ENCODE measurements around the gene GRID1.
"Not testable (repeated sequence)": the region's sequence is repeated elsewhere in the genome, so short reads cannot be mapped to it uniquely, and the experiment has no call there.

Gene GRID1

DNA sequence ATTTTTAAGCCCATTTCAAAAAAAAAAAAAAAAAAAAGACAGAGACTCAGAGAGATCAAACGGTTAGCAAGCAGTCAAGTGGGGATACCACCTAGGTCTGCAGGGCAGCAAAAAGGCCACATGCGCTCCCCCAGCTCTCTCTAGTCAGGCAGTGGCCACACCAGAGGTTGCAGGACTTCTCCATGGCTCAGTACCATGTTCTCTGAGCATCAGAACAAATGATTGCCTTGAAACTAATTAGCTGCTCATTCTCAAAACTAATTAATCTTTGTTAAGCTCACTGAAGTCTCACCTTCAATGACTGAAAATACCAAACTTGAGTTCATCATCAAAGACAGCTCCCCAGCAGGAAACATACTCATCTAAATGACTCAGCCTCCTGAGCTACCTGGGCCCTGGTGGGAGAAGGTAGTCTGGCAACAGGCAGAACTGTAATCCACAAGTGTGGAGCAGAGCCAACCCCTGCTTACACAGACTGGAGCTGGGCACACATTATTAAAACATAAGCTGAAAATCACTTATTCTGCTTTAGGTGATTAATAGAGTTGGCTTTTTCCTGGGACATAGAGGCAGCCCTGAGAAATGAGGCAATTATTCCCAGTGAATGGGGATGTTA is 319.6 kb downstream of the GRID1 start:
- DNase-seq, result no peak

- no peak for DNase-seq
Observed at GRCh38 chr10:86045896-86046295, 320.7 kb downstream of the GRID1 start.

DNA sequence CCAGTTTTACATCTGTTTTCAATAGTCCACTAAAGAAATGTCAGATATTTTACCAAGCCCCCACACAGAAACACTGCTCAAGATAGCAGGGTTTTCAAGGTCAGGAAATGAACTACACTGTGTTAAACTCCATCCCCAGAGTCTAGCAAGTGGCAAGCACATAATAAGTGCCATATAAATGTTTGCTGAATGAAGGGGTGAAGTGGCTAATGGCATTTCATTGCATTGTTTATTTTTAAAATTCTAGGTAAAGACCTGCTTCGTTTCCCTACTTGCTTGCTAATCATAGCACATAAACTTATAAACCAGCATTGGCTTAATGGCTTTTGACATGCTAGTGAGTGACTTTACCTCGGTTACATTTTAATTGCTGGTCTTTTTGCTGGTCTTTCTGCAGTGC is 322.6 kb downstream of the GRID1 start:
- no peak for DNase-seq

- DNase-seq, result no peak
Observed at GRCh38 chr10:86043236-86043635, 323.4 kb downstream of the GRID1 start.

DNA sequence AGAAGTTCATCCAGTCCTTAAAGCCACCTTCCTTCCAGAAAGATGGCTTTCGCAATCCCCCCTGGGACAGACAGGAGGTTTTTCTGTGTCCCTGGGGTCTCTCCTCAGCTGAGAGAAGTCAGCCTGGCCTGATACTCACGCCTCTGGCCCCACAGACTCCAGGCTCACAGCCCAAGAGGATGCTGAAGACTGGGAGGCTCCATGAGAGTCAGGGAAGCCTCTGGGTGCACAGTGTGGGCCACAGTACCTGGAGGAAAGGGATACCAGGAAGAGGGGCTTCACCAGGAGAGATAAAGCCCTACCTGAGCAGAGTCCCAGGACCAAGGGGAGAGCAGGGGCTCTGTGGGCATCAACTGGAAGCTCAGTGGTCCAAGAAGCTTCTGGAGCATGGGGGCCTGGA is 324.4 kb downstream of the GRID1 start:
- no peak for DNase-seq

GRCh38 chr10:86041116-86041515 is 325.5 kb downstream of the GRID1 start:
- DNase-seq, result no peak

DNA sequence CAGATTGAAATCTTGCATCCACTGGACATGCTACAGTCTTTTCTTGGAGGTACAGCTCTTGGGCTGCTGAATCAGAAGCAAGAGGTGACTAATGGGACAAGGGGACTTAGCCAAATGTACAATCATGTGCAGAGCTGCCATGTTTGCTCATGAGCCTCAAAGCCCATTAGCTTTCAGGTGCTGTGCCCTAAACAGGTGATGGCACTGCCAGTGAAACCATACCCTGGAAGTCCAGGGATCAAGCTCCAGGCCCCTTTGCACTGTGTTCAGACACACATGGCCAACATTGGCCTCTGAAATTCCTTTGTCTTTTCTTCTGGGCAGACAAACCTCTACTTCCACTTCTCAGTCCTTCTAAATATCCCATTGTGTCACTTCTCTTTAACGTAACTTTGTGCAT is 328.2 kb downstream of the GRID1 start:
- no peak for DNase-seq

GRCh38 chr10:86037096-86037495 is 329.5 kb downstream of the GRID1 start:
- DNase-seq, result no peak

DNA sequence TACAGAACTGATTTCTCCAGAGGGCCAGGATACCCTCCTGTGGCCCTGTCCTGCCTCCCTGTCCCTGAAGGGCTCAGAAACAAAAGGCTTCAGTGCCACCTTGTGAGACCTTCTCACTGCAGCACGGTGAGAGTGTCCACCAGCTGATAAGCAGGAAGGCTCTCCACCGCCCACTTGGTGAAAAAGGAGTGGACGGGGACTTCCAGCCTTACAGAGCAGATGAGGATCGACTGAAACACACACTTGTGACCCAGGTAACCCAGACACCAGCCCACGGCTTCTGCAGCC is 330.1 kb downstream of the GRID1 start:
- no peak for DNase-seq

GRCh38 chr10:86035791-86036543 is 330.6 kb downstream of the GRID1 start:
- no peak for DNase-seq

DNA sequence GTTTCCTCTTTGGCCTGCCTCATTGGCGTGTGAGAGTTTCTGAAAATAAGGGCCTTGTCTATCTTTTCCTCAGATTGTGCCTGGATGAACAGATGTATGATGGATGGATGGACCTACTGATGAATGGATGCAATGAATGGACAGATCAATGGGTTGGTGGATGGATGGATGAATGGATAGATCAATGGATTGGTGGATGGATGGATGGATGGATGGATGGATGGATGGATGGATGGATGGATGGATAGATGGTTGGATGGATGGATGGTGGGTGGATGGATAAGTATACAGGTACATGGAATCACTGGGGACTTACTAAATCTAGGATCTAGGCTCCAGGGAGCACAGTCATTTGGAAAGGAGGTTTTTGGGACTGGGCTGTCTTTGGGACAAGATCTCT is 331.9 kb downstream of the GRID1 start:
- DNase-seq, result no peak

DNA sequence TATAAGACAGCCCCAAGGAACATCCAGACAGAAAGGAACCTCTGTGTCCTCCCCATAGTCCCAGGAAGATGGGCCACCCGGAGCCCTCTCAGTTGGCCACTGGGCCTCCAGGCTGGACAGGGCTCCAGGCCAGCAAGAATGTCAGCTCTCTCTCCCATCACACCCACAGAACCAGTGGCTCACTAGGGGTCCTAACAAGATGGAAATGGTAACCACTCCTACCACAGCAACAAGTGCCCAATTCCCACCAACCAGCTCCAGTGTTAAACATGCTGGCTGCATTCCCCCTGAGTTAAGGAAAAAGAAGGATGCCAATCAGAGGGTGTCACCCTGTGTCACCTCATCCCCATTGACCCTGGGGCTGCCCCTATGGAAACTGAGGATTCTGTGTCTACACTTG is 333.0 kb downstream of the GRID1 start:
- no peak for DNase-seq

GRCh38 chr10:86032087-86032486 is 334.5 kb downstream of the GRID1 start:
- not testable (repeated sequence) for DNase-seq

DNA sequence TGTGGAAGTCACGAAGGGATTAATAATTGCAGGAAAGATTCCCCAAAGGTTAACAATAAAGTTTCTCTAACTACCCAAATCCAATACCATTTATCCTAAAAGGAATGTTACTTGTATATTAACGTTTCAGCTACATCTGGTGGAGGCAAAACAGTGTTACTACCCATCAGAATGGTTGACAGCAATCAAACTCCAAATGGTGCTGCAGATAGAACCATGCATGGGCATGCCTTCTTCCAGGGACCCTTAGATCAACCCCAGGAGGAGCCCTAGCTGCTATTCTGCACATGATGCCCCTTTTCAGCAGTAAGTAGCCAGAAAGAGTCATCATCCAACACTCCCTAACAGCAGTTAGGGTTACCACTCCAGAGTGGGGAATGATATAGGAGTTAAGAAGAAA is 336.3 kb downstream of the GRID1 start:
- no peak for DNase-seq

DNA sequence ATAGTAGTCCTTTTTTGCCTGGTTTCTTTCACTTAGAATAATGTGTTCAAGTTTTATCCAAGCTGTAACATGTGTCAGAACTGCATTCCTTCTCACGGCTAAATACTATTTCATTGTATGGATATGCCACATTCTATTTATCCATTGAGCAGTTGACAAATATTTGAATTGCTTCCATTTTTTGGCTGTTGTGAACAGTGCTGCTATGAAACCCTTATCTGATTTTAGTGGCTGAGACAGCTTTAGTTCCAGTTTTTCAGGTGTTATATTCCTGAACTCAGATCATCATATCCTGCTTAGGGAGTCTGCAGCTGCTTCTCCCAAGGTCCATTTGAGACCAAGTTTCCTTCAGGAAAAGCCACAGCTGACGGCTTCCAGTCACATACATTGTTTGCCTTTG is 339.2 kb downstream of the GRID1 start:
- no peak for DNase-seq

DNA sequence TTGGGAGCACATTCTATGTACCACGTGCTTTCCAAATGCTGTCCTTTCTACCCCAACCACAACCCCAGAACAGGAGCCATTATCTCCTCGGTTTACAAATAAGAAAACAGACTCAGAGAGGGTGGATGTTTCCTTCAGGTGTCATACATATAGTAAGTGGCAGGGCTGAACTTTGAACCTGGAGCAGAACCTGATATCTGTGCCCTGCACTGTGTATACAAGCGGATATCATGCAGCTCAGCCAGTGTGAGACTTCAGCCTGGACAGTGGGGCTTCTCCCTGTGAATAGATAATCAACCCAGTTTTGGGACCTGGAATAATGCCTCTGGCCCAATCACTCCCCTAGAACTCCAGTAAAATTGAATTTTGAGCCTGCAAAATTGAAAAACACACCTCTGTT is 341.1 kb downstream of the GRID1 start:
- DNase-seq, result no peak

- no peak for DNase-seq
Observed at GRCh38 chr10:86024281-86025041, 342.1 kb downstream of the GRID1 start.

GRCh38 chr10:86023931-86024280 is 342.7 kb downstream of the GRID1 start:
- no peak for DNase-seq

DNA sequence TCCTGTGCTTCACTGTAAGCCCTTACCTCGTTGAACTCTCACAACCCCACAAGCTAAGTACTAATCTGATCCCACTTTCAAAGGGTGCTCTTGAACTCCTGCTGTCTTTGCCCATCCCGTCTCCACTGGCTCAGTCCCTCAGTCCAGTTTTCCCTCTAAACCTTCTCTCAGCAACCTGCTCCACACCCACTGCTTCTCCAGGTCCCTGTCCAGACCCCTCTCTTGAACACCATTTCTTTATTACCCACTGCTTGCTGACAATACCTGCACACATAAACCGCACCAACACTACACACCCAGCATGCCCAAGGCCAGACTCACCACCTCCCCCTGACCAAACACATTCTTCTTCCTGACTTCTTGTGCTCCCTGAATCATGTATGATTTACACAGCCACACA is 343.3 kb downstream of the GRID1 start:
- no peak for DNase-seq

DNA sequence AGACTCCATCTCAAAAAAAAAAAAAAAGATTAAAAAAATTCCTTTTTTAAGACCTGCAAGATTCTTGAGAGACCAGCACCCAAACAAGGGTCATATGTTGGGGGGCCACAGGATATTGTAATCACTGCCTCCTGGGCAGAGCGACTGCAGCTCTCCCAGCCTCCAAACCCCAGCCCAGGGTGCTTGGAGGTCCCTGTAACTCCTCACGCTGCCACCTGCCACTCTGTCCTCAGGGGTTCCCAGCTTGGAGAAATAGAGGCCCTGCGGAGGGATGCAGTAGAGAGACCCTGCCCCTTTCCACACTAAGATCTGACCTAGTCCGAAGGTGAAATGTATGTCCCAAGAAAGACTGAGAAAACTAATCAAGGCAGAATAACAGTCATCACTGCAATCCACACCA is 343.7 kb downstream of the GRID1 start:
- no peak for DNase-seq

- no peak for DNase-seq
Observed at GRCh38 chr10:86020134-86020533, 346.5 kb downstream of the GRID1 start.

- no peak for DNase-seq
Observed at GRCh38 chr10:86019141-86019540, 347.5 kb downstream of the GRID1 start.

DNA sequence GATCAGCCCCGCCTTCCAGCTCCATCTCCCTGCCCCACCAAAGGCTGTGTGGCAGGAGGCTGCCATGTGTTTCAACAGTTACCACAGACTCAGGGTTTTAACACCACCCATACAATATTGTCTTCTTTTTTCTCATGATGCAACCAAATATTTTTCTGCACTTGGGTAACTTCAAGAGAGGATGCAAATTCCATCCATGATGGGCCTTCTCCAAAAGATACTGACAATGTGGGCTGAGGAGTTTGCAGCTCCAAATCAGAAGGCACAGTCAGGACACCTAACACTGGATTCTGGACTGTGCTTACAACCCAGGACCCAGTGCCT is 347.9 kb downstream of the GRID1 start:
- no peak for DNase-seq

DNA sequence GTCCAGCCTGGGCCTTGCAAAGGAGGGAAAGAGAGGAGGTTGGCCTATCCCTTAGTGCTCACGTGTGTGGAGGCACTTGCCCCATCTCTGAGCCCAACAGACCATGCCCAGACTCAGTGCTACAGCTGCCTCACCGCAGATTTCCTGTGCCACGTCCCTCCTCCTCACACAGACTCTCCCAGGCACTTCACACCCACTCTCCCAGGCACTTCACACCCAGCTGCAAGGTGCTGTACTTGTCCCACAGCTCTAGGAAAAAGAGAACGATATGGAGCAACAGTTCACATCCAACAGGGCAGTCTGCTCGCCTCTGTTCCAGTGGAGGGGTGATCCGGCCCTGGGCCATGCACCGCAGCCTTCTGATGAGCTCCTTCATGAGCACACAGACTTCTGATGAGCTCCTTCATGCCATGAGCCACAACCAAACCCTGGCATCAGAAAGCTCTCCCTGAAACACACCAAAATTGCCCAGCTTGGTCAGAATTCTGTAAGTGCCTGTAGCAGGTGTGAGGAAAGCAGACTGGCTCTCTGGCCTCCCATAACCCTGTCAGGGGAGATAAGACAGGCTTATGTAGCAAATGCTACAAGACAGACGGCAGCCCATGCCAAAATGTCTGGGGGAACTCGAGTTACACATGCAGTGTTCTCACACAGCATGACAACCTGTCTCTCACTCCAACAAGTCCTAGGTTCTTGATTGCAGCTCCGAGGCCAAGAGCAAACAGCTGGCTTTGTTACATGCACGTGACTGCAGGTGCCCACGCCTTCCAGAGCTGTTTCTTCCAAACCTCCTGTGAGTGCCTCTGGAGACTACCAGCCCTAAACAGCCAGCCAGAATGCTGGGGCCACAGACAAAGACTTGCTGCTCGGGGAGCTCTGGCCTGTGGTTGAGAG is 348.5 kb downstream of the GRID1 start:
- no peak for DNase-seq
